Kidney (tissue), 14 donors: ENCODE measurements around the gene ZNF629. TPM values are rescaled to one million over a fixed set of nuclear protein-coding genes. Genes with fewer than 3 reads are reported as not detected.

Experiments used
- DNase-seq, 5 donors: peaks; one replicate each; pipeline ENCODE4 v3.0.0-alpha.2; 2013 to 2020
- FAIRE-seq: peaks from 2 replicates; lab custom pipeline; 2012; peaks lifted over from hg19 to GRCh38; lab: Jason Lieb, UNC
- H3K27ac ChIP-seq, 2 donors: one replicate each; pipeline ENCODE4 v1.7.0; 2013; ENCODE audit warnings: low read depth in 2 of 2, low read length in 2 of 2, inconsistent platforms in 1 of 2
- H3K27me3 ChIP-seq: one replicate; pipeline ENCODE4 v1.7.1; 2013; ENCODE audit warnings: low read length, inconsistent platforms; ENCODE audit not compliant: control insufficient read depth, insufficient read depth
- H3K36me3 ChIP-seq, 3 donors: one replicate each; pipeline versions ENCODE4 v1.7.0 to v1.7.1; 2013; ENCODE audit warnings: low read length in 3 of 3, control low read depth in 1 of 3, inconsistent platforms in 1 of 3; ENCODE audit not compliant: insufficient read depth in 3 of 3, control insufficient read depth in 2 of 3
- H3K4me1 ChIP-seq, 3 donors: one replicate each; pipeline versions ENCODE4 v1.7.0 to v1.7.1; 2013; ENCODE audit warnings: low read length in 3 of 3, inconsistent platforms in 1 of 3, low read depth in 1 of 3; ENCODE audit not compliant: control insufficient read depth in 2 of 3, insufficient read depth in 2 of 3
- H3K4me3 ChIP-seq, 3 donors: one replicate each; pipeline versions ENCODE4 v1.7.0 to v1.8.1; 2013; ENCODE audit warnings: low read length in 3 of 3, control low read depth in 1 of 3, inconsistent platforms in 1 of 3
- H3K9ac ChIP-seq, 3 donors: one replicate each; pipeline versions ENCODE4 v1.7.0 to v1.7.1; 2013; ENCODE audit warnings: low read length in 3 of 3, control low read depth in 1 of 3, inconsistent platforms in 1 of 3
- H3K9me3 ChIP-seq, 3 donors: one replicate each; pipeline versions ENCODE4 v1.7.0 to v1.7.1; 2013; ENCODE audit warnings: low read length in 3 of 3, control low read depth in 1 of 3, inconsistent platforms in 1 of 3; ENCODE audit not compliant: control insufficient read depth in 2 of 3, insufficient read depth in 1 of 3
- CTCF ChIP-seq: IDR thresholded peaks from 3 replicates; pipeline ENCODE4 v1.5.1; 2012; ENCODE audit warnings: mild to moderate bottlenecking, moderate library complexity, borderline replicate concordance; ENCODE audit not compliant: insufficient read depth; ENCODE audit errors: extremely low read depth
- intact Hi-C: fragments of 100-400 bp; cut with DNase I; formaldehyde crosslinking; loops from one replicate; pipeline ENCODE4 v1.11.1; 2022
- polyA plus RNA-seq: library from polyadenylated mRNA; stranded (reverse); fragments of 350-450 nt; fragmentation: Illumina TruSeq; extraction: RNeasy Lipid Tissue Mini Kit (QIAGEN cat#74804); gene quantifications from one replicate; pipeline ENCODE4 v1.2.3, GENCODE V29; 2014; ENCODE audit warnings: low read depth, low replicate concordance; ENCODE audit not compliant: insufficient read depth
- total RNA-seq: library from RNA; stranded (reverse); fragmentation: NEBNext Ultra II Directional; extraction: Animal tissue kit (Norgen Biotek cat#: 25700); gene quantifications from one replicate; pipeline ENCODE4 v1.2.1, GENCODE V29; 2021
- donor health status: control.
- donor health status: control.
- donor health status: control.
- donor health status: control.
- donor health status: control.
- donor health status: DM: yes; HTN: yes; CAD: no.
- donor health status: Normal renal cell carcinoma (clear cell type).

ZNF629 gene
- total and polyA plus RNA-seq, 2 donors from 2014 or later: 8.1 to 19.8 TPM

GRCh38 chr16:30802936-30803335, 15.9 kb upstream of the ZNF629 start:
- no peak for FAIRE-seq

DNA sequence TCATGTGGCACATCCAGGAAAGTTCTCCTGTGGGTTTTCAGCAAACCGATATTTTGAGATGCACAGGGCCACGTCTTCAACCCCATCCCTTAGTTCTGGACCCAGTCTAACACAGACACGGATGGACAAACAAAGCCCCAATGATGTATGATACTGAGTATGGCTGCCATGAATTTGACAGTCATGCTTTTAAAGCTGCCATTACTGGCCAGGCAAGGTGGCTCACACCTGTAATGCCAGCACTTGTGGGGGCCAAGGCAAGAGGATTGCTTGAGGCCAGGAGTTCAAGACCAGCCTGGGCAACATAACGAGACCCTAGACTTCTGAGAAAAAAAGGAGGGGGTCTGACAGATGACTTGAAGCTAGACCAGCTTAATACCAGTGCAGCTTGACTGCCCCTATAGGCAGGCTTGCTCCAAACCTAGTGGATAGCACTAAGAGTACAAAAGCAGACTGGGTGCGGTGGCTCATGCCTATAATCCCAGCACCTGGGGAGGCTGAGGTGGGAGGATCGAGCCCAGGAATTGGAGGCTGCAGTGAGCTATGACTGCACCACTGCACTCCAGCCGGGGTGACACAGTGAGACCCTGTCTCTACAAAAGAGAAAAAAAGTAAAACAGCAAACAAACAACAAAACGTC, 10.8 kb upstream of the ZNF629 start:
- H3K4me3 ChIP-seq: no peak overlapping the region
- no peaks in the 10 kb centered on the region for H3K36me3 ChIP-seq
- FAIRE-seq: no peak
- no peaks in the 10 kb centered on the region for H3K27me3 ChIP-seq
- peak in 1 of 5 donors; percentile 23 for DNase-seq
- no peaks in the 10 kb centered on the region for H3K9me3 ChIP-seq
- H3K9ac ChIP-seq: no peak overlapping the region
- TF ChIP-seq CTCF: no peak
- H3K4me1 ChIP-seq: no peaks in the 10 kb centered on the region
- H3K27ac ChIP-seq: no peak overlapping the region
- intact Hi-C loops: no loop called here

More at GRCh38 chr16:30802936-30803335, 15.9 kb upstream of the ZNF629 start:
- intact Hi-C loops: no loop called here
- Histone ChIP-seq H3K27me3 (no peaks in the 10 kb centered on the region), H3K4me1 (peaks cover 0 to 10% (median 0%) of the 10 kb centered on the region in 3 donors), H3K4me3 (no peak overlapping the region), H3K9me3 (no peaks in the 10 kb centered on the region), H3K9ac (no peak overlapping the region), H3K36me3 (no peaks in the 10 kb centered on the region), H3K27ac (no peak overlapping the region)
- DNase-seq: no peak
- TF ChIP-seq CTCF: no peak

- DNase-seq: no peak
- no peak overlapping the region for H3K27ac ChIP-seq
- no peak for FAIRE-seq
- H3K27me3 ChIP-seq: no peaks in the 10 kb centered on the region
- no peak overlapping the region for H3K9ac ChIP-seq
- intact Hi-C loops: no loop called here
- no peak for TF ChIP-seq CTCF
- no peaks in the 10 kb centered on the region for H3K36me3 ChIP-seq
- no peaks in the 10 kb centered on the region for H3K9me3 ChIP-seq
- H3K4me1 ChIP-seq: no peaks in the 10 kb centered on the region
- H3K4me3 ChIP-seq: no peak overlapping the region
These were observed 7.6 kb upstream of the ZNF629 start for GRCh38 chr16:30794634-30795033.
